ENCODE data around the gene PRRT1. TPM values are rescaled to one million over a fixed set of nuclear protein-coding genes. Genes with fewer than 3 reads are reported as not detected.

Gene PRRT1
- total and polyA plus RNA-seq, 3 donors from 2014 or later: 4.2 to 6.2 (median 6.1) TPM

GRCh38 chr6:32154514-32155161 lies 2.9 kb upstream of the PRRT1 start:
- H3K4me3 ChIP-seq: peak overlapping the region; percentile 53 to 90

GRCh38 chr6:32153564-32154513 lies 2.1 kb upstream of the PRRT1 start, which contains the start of gene PPT2:
Gene PPT2, plus strand, starts transcription at chr6:32154141. Its CDS starts 454 bp downstream, at chr6:32154595.
- intact Hi-C loops (cut with DNase I; ENCODE audit: low total_unique reads): no loop called here
- no peaks in the 10 kb centered on the region for H3K36me3 ChIP-seq (ENCODE audit: low read depth, missing control alignments)
- H3K27ac ChIP-seq: peak within 1 kb of the TSS; percentile 88 to 94
- H3K27me3 ChIP-seq: no peaks in the 10 kb centered on the region
- peak; percentile 96 for DNase-seq
- TF ChIP-seq CTCF (IDR thresholded peaks at IDR 0.05) (peak in 1 of 3 experiments; percentile 11), POLR2A (IDR thresholded peaks at IDR 0.05) (peak; percentile 17)
- WGBS, 2 donors: 0 to 1% methylated on average over 51 to 52 of the region's 52 CpGs
- H3K9me3 ChIP-seq: no peaks in the 10 kb centered on the region
- peak within 1 kb of the TSS; percentile 53 to 90 for H3K4me3 ChIP-seq
- H3K4me1 ChIP-seq: peaks cover 27% of the 10 kb centered on the region

More at GRCh38 chr6:32154514-32155161, 2.9 kb upstream of the PRRT1 start:
- Histone ChIP-seq H3K9me3 (no peaks in the 10 kb centered on the region), H3K36me3 (ENCODE audit: low read depth, missing control alignments) (no peaks in the 10 kb centered on the region), H3K27ac (peak overlapping the region; percentile 88 to 94), H3K4me1 (peaks cover 27% of the 10 kb centered on the region), H3K27me3 (no peaks in the 10 kb centered on the region)
- intact Hi-C loops (cut with DNase I; ENCODE audit: low total_unique reads): no loop called here
- 2 to 4% methylated on average over 27 to 34 of the region's 34 CpGs for WGBS, 2 donors
- DNase-seq: peak; percentile 87
- TF ChIP-seq POLR2A (IDR thresholded peaks at IDR 0.05) (no peak), CTCF (IDR thresholded peaks at IDR 0.05) (peak; percentile 41 to 75 (median 53))

- intact Hi-C loops (cut with DNase I; ENCODE audit: low total_unique reads): no loop called here
- Histone ChIP-seq H3K9me3 (no peaks in the 10 kb centered on the region), H3K27me3 (no peaks in the 10 kb centered on the region), H3K36me3 (ENCODE audit: low read depth, missing control alignments) (no peaks in the 10 kb centered on the region), H3K27ac (peak overlapping the region; percentile 88 to 94), H3K4me3 (peak overlapping the region; percentile 53 to 90), H3K4me1 (peaks cover 27% of the 10 kb centered on the region)
- WGBS, 2 donors: 4 to 11% methylated on average over 35 of the region's 35 CpGs
- peak; percentile 53 for DNase-seq
- TF ChIP-seq CTCF (IDR thresholded peaks at IDR 0.05) (no peak), POLR2A (IDR thresholded peaks at IDR 0.05) (no peak)
Observed at GRCh38 chr6:32152769-32153563, 1.2 kb upstream of the PRRT1 start.

GRCh38 chr6:32151181-32151862 lies 417 bp downstream of the PRRT1 start:
- H3K27me3 ChIP-seq: no peaks in the 10 kb centered on the region
- 20 to 25% methylated on average over 8 of the region's 8 CpGs for WGBS, 2 donors
- H3K27ac ChIP-seq: peak overlapping the region; percentile 39 to 44
- TF ChIP-seq CTCF (IDR thresholded peaks at IDR 0.05) (no peak), POLR2A (IDR thresholded peaks at IDR 0.05) (no peak)
- H3K36me3 ChIP-seq (ENCODE audit: low read depth, missing control alignments): no peaks in the 10 kb centered on the region
- intact Hi-C loops (cut with DNase I; ENCODE audit: low total_unique reads): no loop called here
- H3K9me3 ChIP-seq: no peaks in the 10 kb centered on the region
- peak overlapping the region; percentile 39 to 56 for H3K4me3 ChIP-seq
- H3K4me1 ChIP-seq: peaks cover 27% of the 10 kb centered on the region
- DNase-seq: no peak
